Measurements from ENCODE around the gene TRAPPC10. TPM values are rescaled to one million over a fixed set of nuclear protein-coding genes. Genes with fewer than 3 reads are reported as not detected.

Gene TRAPPC10
- total and polyA plus RNA-seq, 9 of the 15 experiments (the other 6 are each of a cell fraction or from before 2014, with no cell fraction given), result 1.1 to 33.8 (median 24.3) TPM

DNA sequence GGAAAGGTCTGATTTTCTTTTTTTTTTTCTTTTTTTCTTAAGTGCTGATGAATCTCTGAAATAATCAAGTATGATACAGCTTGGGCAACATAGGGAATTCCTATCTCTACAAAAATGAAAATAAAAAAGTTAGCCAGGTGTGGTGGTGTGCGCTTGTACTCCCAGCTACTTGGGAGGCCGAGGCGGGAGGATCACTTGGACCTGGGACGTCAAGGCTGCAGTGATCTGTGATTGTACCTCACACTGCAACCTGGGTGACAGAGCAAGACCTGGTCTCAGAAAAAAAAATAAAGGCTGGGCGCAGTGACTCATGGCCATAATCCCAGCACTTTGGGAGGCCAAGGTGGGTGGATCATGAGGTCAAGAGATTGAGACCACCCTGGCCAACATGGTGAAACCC, 6.0 kb downstream of the TRAPPC10 start (continued):
- TF ChIP-seq ESRRA (IDR thresholded peaks at IDR 0.05; ENCODE audit: borderline replicate concordance, low read depth) (no peak), ZNF143 (CRISPR knock-in tag; IDR thresholded peaks at IDR 0.05) (0 out of 2 replicates have a peak, but pooled peaks have one; percentile 48), FIP1L1 (IDR thresholded peaks at IDR 0.05; ENCODE audit: low read depth, low read length, poor library complexity, severe bottlenecking) (no peak), SIN3A (IDR thresholded peaks at IDR 0.05; ENCODE audit: borderline replicate concordance in 2 of 2, control insufficient read depth in 1 of 2, low read depth in 2 of 2, low read length in 2 of 2) (no peak)

DNA sequence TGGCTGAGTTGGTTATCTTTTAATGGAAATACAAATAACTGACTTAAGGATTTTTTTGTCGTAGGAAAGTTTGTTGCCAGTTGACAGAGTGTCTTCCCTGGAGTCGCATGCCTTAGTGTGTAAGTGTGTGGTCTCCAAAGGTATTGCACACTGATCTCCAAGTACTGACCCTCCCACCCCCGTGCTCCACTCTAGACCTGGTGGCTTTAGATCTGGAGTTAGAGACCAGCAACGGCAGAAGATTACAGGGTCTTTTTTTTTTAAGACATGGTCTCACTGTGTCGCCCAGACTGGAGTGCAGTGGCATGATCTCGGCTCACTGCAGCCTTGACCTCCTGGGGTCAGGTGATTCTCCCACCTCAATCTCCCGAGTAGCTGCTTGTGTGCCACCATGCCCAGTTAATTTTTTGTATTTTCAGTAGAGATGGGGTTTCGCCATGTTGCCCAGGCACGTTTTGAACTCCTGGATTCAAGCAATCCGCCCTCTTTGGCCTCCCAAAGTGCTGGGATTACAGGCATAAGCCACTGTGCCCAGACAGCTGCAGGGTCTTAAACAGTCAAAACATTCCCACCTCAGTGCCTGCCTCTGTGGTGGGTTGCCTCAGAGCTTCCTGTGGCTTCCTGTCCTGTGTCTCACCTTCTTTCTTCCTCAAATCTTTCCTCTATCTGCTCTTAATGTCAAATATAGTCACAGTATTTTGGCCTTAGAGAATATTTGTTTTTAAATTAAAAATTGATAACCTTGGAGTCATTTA, 6.9 kb downstream of the TRAPPC10 start:
- Histone ChIP-seq H3K27me3 (ENCODE audit: control insufficient read depth in 2 of 2, insufficient read depth in 2 of 2, low read length in 2 of 2) (no peaks in the 10 kb centered on the region; a peak in 1 of 5 replicates), H3K4me2 (ENCODE audit: insufficient read depth, low read length) (peak overlapping the region; percentile 48), H3K9me3 (replicated peaks; ENCODE audit: control insufficient read depth, insufficient read depth, low read depth, low read length) (no peaks in the 10 kb centered on the region), H3K9ac (ENCODE audit: insufficient read depth in 1 of 2, low read depth in 2 of 2, low read length in 2 of 2) (peak overlapping the region; percentile 31 to 35; a peak in 2 of 4 replicates), H3K9me1 (ENCODE audit: control insufficient read depth, insufficient read depth, low read length) (no peaks in the 10 kb centered on the region), H3K4me3 (no peak overlapping the region), H4K20me1 (replicated peaks; ENCODE audit: control insufficient read depth, insufficient read depth, low read length) (peaks cover 2% of the 10 kb centered on the region; the same call in 1 of the 2 replicates), H3K27ac (ENCODE audit: extremely low read depth, low read depth, low read length) (peak overlapping the region; percentile 76), H3K36me3 (ENCODE audit: control insufficient read depth, insufficient read depth, low read length) (peaks cover 10% of the 10 kb centered on the region; the same call in 2 of the 3 replicates), H3K4me1 (replicated peaks in 1 of 2; ENCODE audit: control insufficient read depth in 2 of 2, insufficient read depth in 2 of 2, low read length in 2 of 2) (peaks cover 56% of the 10 kb centered on the region in 2 experiments), H3K79me2 (ENCODE audit: control insufficient read depth, insufficient read depth, low read length) (peaks cover 97% of the 10 kb centered on the region), H2AFZ (ENCODE audit: low read depth, low read length) (no peak overlapping the region)
- intact Hi-C loops (cut with micrococcal nuclease) (no loop called here), in situ Hi-C loops (cut with MboI) (no loop called here)
- FAIRE-seq (no peak), ATAC-seq (peak; percentile 65), DNase-seq (ENCODE audit: extremely low read depth in 1 of 4, low spot score in 3 of 4) (peak; percentile 58 to 65 (median 62))
- ChIA-PET POLR2A (interaction anchor here (0.5 to 1.5 kb wide), 6 partner anchors 12 to 75 kb away, joined by 3 to 5 read pairs (median 3); no protein-coding TSS in a partner anchor), CTCF (ENCODE audit: low intra/inter-chr PET ratio) (no interaction called here)
- WGBS (ENCODE audit: insufficient coverage, low coverage, missing lambda C conversion rate), result 28% methylated on average over 10 of the region's 10 CpGs
- no TSS peak for BruUV-seq (replicated peaks)
- TF ChIP-seq NR2C1 (IDR thresholded peaks at IDR 0.05), result 0 out of 2 replicates have a peak, but pooled peaks have one; percentile 17
- TF ChIP-seq NR2C1 (tag; IDR thresholded peaks at IDR 0.05), result no peak
- no peak for TF ChIP-seq HIVEP1 (CRISPR knock-in tag; IDR thresholded peaks at IDR 0.05)
- TF ChIP-seq HDAC2 (IDR thresholded peaks at IDR 0.05), result no peak
- TF ChIP-seq CEBPG (CRISPR knock-in tag; IDR thresholded peaks at IDR 0.05), result peak; percentile 24; the same call in 1 of the 2 replicates
- no peak for TF ChIP-seq CEBPG (tag; conservative IDR thresholded peaks at IDR 0.05 in 1 of 2, IDR thresholded peaks at IDR 0.05 in 1 of 2)
- TF ChIP-seq, protein P1, sequence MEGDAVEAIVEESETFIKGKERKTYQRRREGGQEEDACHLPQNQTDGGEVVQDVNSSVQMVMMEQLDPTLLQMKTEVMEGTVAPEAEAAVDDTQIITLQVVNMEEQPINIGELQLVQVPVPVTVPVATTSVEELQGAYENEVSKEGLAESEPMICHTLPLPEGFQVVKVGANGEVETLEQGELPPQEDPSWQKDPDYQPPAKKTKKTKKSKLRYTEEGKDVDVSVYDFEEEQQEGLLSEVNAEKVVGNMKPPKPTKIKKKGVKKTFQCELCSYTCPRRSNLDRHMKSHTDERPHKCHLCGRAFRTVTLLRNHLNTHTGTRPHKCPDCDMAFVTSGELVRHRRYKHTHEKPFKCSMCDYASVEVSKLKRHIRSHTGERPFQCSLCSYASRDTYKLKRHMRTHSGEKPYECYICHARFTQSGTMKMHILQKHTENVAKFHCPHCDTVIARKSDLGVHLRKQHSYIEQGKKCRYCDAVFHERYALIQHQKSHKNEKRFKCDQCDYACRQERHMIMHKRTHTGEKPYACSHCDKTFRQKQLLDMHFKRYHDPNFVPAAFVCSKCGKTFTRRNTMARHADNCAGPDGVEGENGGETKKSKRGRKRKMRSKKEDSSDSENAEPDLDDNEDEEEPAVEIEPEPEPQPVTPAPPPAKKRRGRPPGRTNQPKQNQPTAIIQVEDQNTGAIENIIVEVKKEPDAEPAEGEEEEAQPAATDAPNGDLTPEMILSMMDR (IDR thresholded peaks at IDR 0.05 in 2 of 3, conservative IDR thresholded peaks at IDR 0.05 in 1 of 3; ENCODE audit: insufficient read depth in 2 of 3, low read depth in 1 of 3, low read length in 3 of 3), result 0 out of 6 replicates have a peak, but pooled peaks of 1 of the 3 experiments have one; percentile 3
- no peak for TF ChIP-seq ZNF780A (CRISPR knock-in tag; IDR thresholded peaks at IDR 0.05)
- no peak for TF ChIP-seq SREBF2 (CRISPR knock-in tag; IDR thresholded peaks at IDR 0.05)

Data from K562 (cell line).